ENCODE data around the gene EFNB2. TPM values are rescaled to one million over a fixed set of nuclear protein-coding genes. Genes with fewer than 3 reads are reported as not detected.

The EFNB2 gene
- total and polyA plus RNA-seq, 7 experiments from 2014 or later, result 0.07 to 0.22 (median 0.11) TPM; not detected in 2

DNA sequence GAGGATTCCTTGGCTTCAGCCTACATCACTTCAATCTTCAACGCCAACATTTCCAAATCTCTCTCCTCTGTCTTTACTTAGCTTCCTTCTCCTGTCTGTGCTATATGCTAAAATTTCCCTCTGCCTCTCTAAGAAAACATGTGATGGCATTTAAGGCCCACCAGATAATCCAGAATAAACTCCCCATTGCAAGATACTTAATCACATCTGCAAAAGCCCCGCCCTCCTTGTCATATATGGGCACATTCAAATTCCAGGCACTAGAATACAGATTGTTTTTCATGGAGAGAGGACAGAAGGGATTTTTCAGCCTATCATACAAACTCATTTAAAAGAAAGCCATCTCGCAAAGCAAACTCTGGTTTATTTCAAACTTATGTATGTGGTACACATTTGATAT is 16.3 kb upstream of the EFNB2 start:
- Histone ChIP-seq H3K4me3 (ENCODE audit: low read length) (no peak overlapping the region), H3K9me3 (ENCODE audit: control insufficient read depth in 2 of 3, low read length in 3 of 3) (no peaks in the 10 kb centered on the region), H3K4me1 (ENCODE audit: control insufficient read depth in 2 of 2, insufficient read depth in 2 of 2, low read length in 2 of 2) (no peaks in the 10 kb centered on the region), H3K27me3 (ENCODE audit: control insufficient read depth in 2 of 2, insufficient read depth in 2 of 2, low read length in 2 of 2) (no peaks in the 10 kb centered on the region), H3K36me3 (ENCODE audit: control insufficient read depth in 2 of 3, insufficient read depth in 3 of 3, low read length in 3 of 3) (peaks cover 9 to 52% (median 24%) of the 10 kb centered on the region in 3 experiments), H3K27ac (ENCODE audit: low read depth, low read length) (no peak overlapping the region)
- CTCF ChIA-PET, result interaction anchor here (0.9 kb wide), 1 partner anchor 13 kb away, joined by 3 read pairs; no protein-coding TSS in a partner anchor
- Mint-ChIP-seq H3K36me3 (peaks cover 11 to 52% (median 26%) of the 10 kb centered on the region in 5 donors), H3K27me3 (no peaks in the 10 kb centered on the region), H3K4me3 (no peak overlapping the region), H3K27ac (no peak overlapping the region), H3K9me3 (peaks cover 0 to 3% (median 0%) of the 10 kb centered on the region in 11 donors), H3K4me1 (peaks cover 25 to 73% (median 59%) of the 10 kb centered on the region in 7 donors)
- POLR2A ChIA-PET, result no interaction called here
- ATAC-seq (no peak), DNase-seq (no peak)
- intact Hi-C loops (cut with micrococcal nuclease), result loop anchor here in 1 of 2 donors (2.0 kb wide), 1 partner anchor 15 kb away; no protein-coding TSS in a partner anchor

DNA sequence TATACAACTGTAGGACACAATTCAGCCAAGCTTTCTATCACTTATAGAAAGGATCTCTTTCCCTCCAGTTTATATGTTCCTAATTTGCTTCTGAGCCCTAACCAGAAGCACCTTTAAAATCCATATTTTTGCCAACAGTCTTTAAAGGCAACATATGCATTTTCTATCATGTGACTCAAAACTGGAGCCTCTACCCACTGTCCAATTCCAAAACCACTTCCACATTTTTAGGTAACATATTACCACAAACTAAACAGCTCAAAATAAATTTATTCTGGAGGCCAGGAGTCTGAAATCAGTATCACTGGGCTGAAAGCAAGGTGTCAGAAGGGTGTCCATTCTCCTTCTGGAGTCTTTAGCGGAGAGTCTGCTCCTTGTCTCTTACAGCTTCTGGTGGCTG is 15.9 kb upstream of the EFNB2 start:
- ChIA-PET CTCF (interaction anchor here (0.9 kb wide), 1 partner anchor 13 kb away, joined by 3 read pairs; no protein-coding TSS in a partner anchor), POLR2A (no interaction called here)
- peak overlapping the region in 1 of 9 donors; percentile 40 for H3K27ac Mint-ChIP-seq
- Histone ChIP-seq H3K36me3 (ENCODE audit: control insufficient read depth in 2 of 3, insufficient read depth in 3 of 3, low read length in 3 of 3) (peaks cover 8 to 50% (median 20%) of the 10 kb centered on the region in 3 experiments), H3K4me3 (ENCODE audit: low read length) (no peak overlapping the region), H3K9me3 (ENCODE audit: control insufficient read depth in 2 of 3, low read length in 3 of 3) (no peaks in the 10 kb centered on the region), H3K27ac (ENCODE audit: low read depth, low read length) (no peak overlapping the region), H3K27me3 (ENCODE audit: control insufficient read depth in 2 of 2, insufficient read depth in 2 of 2, low read length in 2 of 2) (no peaks in the 10 kb centered on the region), H3K4me1 (ENCODE audit: control insufficient read depth in 2 of 2, insufficient read depth in 2 of 2, low read length in 2 of 2) (no peaks in the 10 kb centered on the region)
- peaks cover 0 to 3% (median 0%) of the 10 kb centered on the region in 11 donors for H3K9me3 Mint-ChIP-seq
- H3K4me3 Mint-ChIP-seq, result no peak overlapping the region
- DNase-seq (no peak), ATAC-seq (no peak)
- intact Hi-C loops (cut with micrococcal nuclease), result loop anchor here in 1 of 2 donors (2.0 kb wide), 1 partner anchor 15 kb away; no protein-coding TSS in a partner anchor
- peaks cover 23 to 69% (median 57%) of the 10 kb centered on the region in 7 donors for H3K4me1 Mint-ChIP-seq
- H3K36me3 Mint-ChIP-seq, result peaks cover 11 to 48% (median 22%) of the 10 kb centered on the region in 5 donors
- H3K27me3 Mint-ChIP-seq, result no peaks in the 10 kb centered on the region

DNA sequence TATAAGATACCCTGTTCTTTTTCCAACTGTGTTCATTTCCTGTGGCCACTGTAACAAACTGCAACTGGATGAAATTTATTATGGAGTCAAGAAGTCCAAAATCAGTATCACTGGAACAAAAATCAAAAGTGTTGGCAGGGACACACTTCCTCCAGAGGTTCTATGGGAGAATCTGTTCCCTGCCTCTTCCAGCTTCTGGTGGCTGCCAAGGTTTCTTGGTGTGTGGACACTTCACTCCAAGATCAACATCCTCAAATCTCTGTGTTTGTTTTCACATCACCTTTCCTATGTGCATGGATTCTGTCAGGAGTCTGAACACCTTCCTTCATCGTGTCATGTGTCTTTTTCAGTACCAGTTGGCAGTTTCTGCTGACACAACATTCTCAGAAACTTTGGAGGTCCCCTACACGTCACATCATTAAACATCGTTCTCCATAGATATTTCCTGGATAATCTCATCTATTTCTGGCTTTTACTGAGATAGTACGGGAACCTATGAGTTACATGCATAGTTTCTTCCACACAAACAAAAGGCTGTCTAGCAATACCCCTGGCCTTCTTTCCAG is 15.2 kb upstream of the EFNB2 start:
- Histone ChIP-seq H3K27ac (ENCODE audit: low read depth, low read length) (no peak overlapping the region), H3K9me3 (ENCODE audit: control insufficient read depth in 2 of 3, low read length in 3 of 3) (no peaks in the 10 kb centered on the region), H3K27me3 (ENCODE audit: control insufficient read depth in 2 of 2, insufficient read depth in 2 of 2, low read length in 2 of 2) (no peaks in the 10 kb centered on the region), H3K4me3 (ENCODE audit: low read length) (no peak overlapping the region), H3K36me3 (ENCODE audit: control insufficient read depth in 2 of 3, insufficient read depth in 3 of 3, low read length in 3 of 3) (peaks cover 2 to 43% (median 14%) of the 10 kb centered on the region in 3 experiments), H3K4me1 (ENCODE audit: control insufficient read depth in 2 of 2, insufficient read depth in 2 of 2, low read length in 2 of 2) (no peaks in the 10 kb centered on the region)
- ATAC-seq, result no peak
- no peaks in the 10 kb centered on the region for H3K27me3 Mint-ChIP-seq
- peaks cover 6 to 41% (median 15%) of the 10 kb centered on the region in 5 donors for H3K36me3 Mint-ChIP-seq
- H3K4me1 Mint-ChIP-seq, result peaks cover 19 to 62% (median 50%) of the 10 kb centered on the region in 7 donors
- DNase-seq, result no peak
- intact Hi-C loops (cut with micrococcal nuclease), result loop anchor here in 1 of 2 donors (2.0 kb wide), 1 partner anchor 16 kb away; no protein-coding TSS in a partner anchor
- POLR2A ChIA-PET, result no interaction called here
- H3K9me3 Mint-ChIP-seq, result peaks cover 0 to 3% (median 0%) of the 10 kb centered on the region in 11 donors
- CTCF ChIA-PET, result no interaction called here
- H3K4me3 Mint-ChIP-seq, result no peak overlapping the region
- H3K27ac Mint-ChIP-seq, result peak overlapping the region in 3 of 9 donors; percentile 20 to 44 (median 40)

DNA sequence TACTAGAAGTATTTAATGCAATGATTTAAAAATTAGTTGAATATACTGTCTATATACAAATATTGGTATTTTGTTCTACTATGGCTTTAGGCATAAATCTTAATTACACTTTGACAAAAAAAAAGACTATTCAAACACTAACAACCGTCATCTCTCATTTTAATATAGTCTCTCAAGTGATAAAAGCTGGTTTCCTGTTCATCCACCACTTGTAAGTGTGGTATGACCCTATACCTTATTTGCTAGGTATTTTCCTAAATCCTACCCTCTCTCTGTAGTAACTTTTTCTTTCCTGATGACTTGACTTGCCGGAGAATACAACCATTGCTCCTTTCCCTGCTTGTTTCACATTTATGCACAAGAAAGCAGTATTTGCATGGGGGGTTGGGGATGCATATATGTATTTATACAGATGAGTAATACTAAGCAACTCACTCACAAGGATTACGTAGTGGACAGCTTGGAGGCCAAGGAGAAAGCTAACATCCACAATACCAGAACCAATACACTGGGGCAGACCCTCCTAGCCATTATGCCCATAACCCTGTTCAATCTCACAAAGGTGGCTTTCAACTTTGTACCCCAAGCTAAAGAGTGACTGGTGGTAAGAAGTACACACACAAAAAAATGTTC is 12.7 kb upstream of the EFNB2 start:
- H3K9me3 ChIP-seq (ENCODE audit: control insufficient read depth in 2 of 3, low read length in 3 of 3), result no peaks in the 10 kb centered on the region
- intact Hi-C loops (cut with micrococcal nuclease), result no loop called here
- POLR2A ChIA-PET, result no interaction called here
- H3K4me3 ChIP-seq (ENCODE audit: low read length), result no peak overlapping the region
- no peaks in the 10 kb centered on the region for H3K9me3 Mint-ChIP-seq
- no peaks in the 10 kb centered on the region for H3K27me3 Mint-ChIP-seq
- peaks cover 0 to 19% (median 8%) of the 10 kb centered on the region in 5 donors for H3K36me3 Mint-ChIP-seq
- DNase-seq (no peak), ATAC-seq (peak; percentile 14)
- H3K4me1 Mint-ChIP-seq, result peaks cover 16 to 42% (median 32%) of the 10 kb centered on the region in 7 donors
- H3K4me3 Mint-ChIP-seq, result no peak overlapping the region
- no peak overlapping the region for H3K27ac ChIP-seq (ENCODE audit: low read depth, low read length)
- peaks cover 0 to 28% (median 8%) of the 10 kb centered on the region in 3 experiments for H3K36me3 ChIP-seq (ENCODE audit: control insufficient read depth in 2 of 3, insufficient read depth in 3 of 3, low read length in 3 of 3)
- no peaks in the 10 kb centered on the region for H3K4me1 ChIP-seq (ENCODE audit: control insufficient read depth in 2 of 2, insufficient read depth in 2 of 2, low read length in 2 of 2)
- no peaks in the 10 kb centered on the region for H3K27me3 ChIP-seq (ENCODE audit: control insufficient read depth in 2 of 2, insufficient read depth in 2 of 2, low read length in 2 of 2)
- peak overlapping the region in 2 of 9 donors; percentile 22 to 37 for H3K27ac Mint-ChIP-seq
- CTCF ChIA-PET, result interaction anchor here (1.1 kb wide), 1 partner anchor 12 kb away, joined by 3 read pairs; no protein-coding TSS in a partner anchor

DNA sequence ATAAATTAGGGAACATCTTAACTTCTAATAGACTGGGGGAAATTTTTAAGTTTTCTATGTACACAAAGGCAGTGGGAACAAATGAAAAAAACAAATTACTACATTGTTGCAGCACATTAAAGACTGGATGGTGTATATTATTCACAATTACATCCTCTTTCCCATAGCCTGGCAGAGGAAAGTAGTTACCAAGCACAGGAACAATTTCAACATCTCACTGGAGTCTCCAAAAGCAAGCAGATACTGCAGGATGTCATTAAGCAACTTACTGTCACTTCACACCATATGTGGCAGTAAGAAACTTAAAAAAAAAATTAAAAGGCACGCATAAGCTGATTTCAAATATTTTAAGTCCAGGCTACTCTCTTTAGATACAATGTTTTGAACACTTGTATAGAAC is 6.4 kb upstream of the EFNB2 start:
- H3K27ac ChIP-seq (ENCODE audit: low read depth, low read length), result no peak overlapping the region
- H3K4me1 ChIP-seq (ENCODE audit: control insufficient read depth in 2 of 2, insufficient read depth in 2 of 2, low read length in 2 of 2), result no peaks in the 10 kb centered on the region
- no peak overlapping the region for H3K27ac Mint-ChIP-seq
- no peak overlapping the region for H3K4me3 ChIP-seq (ENCODE audit: low read length)
- H3K36me3 ChIP-seq (ENCODE audit: control insufficient read depth in 2 of 3, insufficient read depth in 3 of 3, low read length in 3 of 3), result peaks cover 0 to 10% (median 4%) of the 10 kb centered on the region in 3 experiments
- peaks cover 0 to under 1% (median 0%) of the 10 kb centered on the region in 7 donors for H3K4me1 Mint-ChIP-seq
- H3K9me3 ChIP-seq (ENCODE audit: control insufficient read depth in 2 of 3, low read length in 3 of 3), result no peaks in the 10 kb centered on the region
- ChIA-PET CTCF (no interaction called here), POLR2A (no interaction called here)
- H3K36me3 Mint-ChIP-seq, result peaks cover 0 to 15% (median 0%) of the 10 kb centered on the region in 5 donors
- no peaks in the 10 kb centered on the region for H3K9me3 Mint-ChIP-seq
- no peaks in the 10 kb centered on the region for H3K27me3 ChIP-seq (ENCODE audit: control insufficient read depth in 2 of 2, insufficient read depth in 2 of 2, low read length in 2 of 2)
- ATAC-seq (no peak), DNase-seq (no peak)
- no peaks in the 10 kb centered on the region for H3K27me3 Mint-ChIP-seq
- intact Hi-C loops (cut with micrococcal nuclease), result no loop called here
- no peak overlapping the region for H3K4me3 Mint-ChIP-seq

DNA sequence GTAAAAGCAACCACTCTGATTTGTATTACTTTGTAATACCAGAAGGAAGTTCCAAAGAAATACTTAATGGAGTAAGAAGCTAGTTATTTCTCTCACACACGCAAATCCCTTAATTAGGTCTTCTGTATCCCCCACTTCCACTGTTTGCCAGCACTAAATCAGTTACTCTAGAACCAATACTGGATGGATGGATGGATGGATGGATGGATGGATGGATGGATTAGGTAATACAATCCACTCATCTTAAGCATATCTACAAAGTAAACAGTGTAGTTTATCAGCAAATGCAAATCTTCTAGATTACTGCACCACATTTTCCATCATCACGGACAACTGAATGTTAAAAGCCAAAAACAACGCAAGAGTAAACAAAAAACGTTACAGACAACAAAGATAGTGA is 5.2 kb upstream of the EFNB2 start:
- Mint-ChIP-seq H3K4me1 (peaks cover 3 to 5% (median 4%) of the 10 kb centered on the region in 7 donors), H3K27ac (no peak overlapping the region), H3K4me3 (no peak overlapping the region), H3K27me3 (peaks cover 0 to 4% (median 0%) of the 10 kb centered on the region in 5 donors), H3K9me3 (no peaks in the 10 kb centered on the region), H3K36me3 (peaks cover 0 to 15% (median 0%) of the 10 kb centered on the region in 5 donors)
- Histone ChIP-seq H3K4me1 (ENCODE audit: control insufficient read depth in 2 of 2, insufficient read depth in 2 of 2, low read length in 2 of 2) (no peaks in the 10 kb centered on the region), H3K36me3 (ENCODE audit: control insufficient read depth in 2 of 3, insufficient read depth in 3 of 3, low read length in 3 of 3) (peaks cover 0 to 8% (median 4%) of the 10 kb centered on the region in 3 experiments), H3K27ac (ENCODE audit: low read depth, low read length) (no peak overlapping the region), H3K27me3 (ENCODE audit: control insufficient read depth in 2 of 2, insufficient read depth in 2 of 2, low read length in 2 of 2) (no peaks in the 10 kb centered on the region), H3K9me3 (ENCODE audit: control insufficient read depth in 2 of 3, low read length in 3 of 3) (no peaks in the 10 kb centered on the region), H3K4me3 (ENCODE audit: low read length) (no peak overlapping the region)
- DNase-seq (no peak), ATAC-seq (no peak)
- intact Hi-C loops (cut with micrococcal nuclease), result no loop called here
- POLR2A ChIA-PET, result interaction anchor here (0.6 to 1.0 kb wide), 2 partner anchors 27 to 29 kb away, joined by 3 to 4 read pairs; partner anchors contain the start of gene ARGLU1
- CTCF ChIA-PET, result interaction anchor here (0.7 kb wide), 1 partner anchor 949 kb away, joined by 4 read pairs; no protein-coding TSS in a partner anchor
